HG03280 (cell line): ENCODE results near the gene COL6A2.

Experiments
- ATAC-seq: cut with Tn5 transposase; IDR thresholded peaks from one replicate; pipeline ENCODE4 v1.9.1; 2021; ENCODE audit warnings: mild to moderate bottlenecking, moderate library complexity; ENCODE audit not compliant: unreplicated experiment

Gene COL6A2

DNA sequence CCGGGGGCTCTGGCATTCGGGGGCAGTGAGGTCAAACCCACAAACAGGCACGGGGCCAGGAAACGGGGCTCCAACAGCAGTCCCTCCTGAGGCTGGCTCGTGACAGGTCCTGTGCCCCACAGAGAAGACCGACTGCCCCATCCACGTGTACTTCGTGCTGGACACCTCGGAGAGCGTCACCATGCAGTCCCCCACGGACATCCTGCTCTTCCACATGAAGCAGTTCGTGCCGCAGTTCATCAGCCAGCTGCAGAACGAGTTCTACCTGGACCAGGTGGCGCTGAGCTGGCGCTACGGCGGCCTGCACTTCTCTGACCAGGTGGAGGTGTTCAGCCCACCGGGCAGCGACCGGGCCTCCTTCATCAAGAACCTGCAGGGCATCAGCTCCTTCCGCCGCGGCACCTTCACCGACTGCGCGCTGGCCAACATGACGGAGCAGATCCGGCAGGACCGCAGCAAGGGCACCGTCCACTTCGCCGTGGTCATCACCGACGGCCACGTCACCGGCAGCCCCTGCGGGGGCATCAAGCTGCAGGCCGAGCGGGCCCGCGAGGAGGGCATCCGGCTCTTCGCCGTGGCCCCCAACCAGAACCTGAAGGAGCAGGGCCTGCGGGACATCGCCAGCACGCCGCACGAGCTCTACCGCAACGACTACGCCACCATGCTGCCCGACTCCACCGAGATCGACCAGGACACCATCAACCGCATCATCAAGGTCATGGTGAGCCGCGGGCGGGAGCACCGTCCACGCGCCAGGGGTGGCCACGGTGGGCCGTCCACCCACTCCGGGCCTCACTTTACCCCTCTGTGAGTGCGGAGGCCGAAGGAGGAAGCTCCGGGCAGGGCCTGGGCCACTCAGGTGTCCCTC lies 14.2 kb downstream of the COL6A2 start:
- no peak for ATAC-seq

DNA sequence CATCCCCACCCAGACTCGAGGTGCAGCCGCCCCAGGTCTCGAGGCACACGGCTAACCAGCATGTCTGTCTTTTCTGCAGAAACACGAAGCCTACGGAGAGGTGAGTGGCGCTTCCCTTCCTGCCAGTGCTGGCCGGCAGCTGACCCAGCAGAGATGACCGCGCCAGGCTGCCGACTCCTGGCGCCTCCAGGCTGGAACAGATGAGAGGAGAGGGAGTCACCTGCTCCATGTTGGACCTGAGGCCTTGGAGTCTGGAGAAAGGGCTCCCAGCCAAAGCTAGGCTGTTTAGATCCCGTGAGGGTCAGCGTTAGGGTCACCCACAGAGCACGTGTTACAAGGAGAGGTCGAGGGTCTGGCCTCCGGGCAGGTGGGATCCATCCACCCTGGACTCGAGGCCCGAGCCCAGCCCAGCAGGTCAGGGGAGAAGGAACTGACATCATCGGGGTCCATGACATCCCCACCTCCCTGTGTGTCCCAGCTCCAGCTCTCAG lies 14.9 kb downstream of the COL6A2 start:
- ATAC-seq = no peak

DNA sequence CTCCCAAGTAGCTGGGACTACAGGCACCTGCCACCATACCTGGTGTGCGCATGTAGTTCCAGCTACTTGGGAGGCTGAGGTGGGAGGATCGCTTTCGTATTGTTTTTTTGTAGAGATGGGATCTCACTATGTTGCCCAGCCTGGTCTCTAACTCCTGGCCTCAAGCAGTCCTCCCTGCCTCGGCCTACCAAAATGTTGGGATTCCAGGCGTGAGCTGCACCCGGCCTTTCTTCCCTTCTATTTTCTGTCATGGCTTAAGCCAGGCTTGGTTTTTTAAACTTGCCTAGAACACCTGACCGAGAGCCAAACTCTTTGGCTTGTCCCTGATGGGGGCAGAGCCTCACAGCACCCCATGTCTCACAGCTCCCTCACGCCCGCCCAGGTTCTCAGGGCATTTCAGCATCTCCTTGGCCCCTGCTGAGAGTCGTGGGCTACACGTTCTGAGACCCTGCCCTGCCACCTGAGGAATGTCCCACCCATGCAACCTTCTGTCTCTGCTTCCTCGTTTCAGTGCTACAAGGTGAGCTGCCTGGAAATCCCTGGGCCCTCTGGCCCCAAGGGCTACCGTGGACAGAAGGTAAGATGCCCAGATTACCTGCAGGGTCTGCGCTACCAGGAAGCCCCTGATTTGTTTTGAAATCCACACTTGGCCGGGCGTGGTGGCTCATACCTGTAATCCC lies 15.7 kb downstream of the COL6A2 start:
- ATAC-seq = no peak

GRCh38 chr21:46114963-46115362 lies 17.1 kb downstream of the COL6A2 start:
- ATAC-seq = no peak

GRCh38 chr21:46115441-46116188 lies 17.7 kb downstream of the COL6A2 start:
- ATAC-seq = no peak

GRCh38 chr21:46116189-46116775 lies 18.4 kb downstream of the COL6A2 start:
- ATAC-seq = no peak

DNA sequence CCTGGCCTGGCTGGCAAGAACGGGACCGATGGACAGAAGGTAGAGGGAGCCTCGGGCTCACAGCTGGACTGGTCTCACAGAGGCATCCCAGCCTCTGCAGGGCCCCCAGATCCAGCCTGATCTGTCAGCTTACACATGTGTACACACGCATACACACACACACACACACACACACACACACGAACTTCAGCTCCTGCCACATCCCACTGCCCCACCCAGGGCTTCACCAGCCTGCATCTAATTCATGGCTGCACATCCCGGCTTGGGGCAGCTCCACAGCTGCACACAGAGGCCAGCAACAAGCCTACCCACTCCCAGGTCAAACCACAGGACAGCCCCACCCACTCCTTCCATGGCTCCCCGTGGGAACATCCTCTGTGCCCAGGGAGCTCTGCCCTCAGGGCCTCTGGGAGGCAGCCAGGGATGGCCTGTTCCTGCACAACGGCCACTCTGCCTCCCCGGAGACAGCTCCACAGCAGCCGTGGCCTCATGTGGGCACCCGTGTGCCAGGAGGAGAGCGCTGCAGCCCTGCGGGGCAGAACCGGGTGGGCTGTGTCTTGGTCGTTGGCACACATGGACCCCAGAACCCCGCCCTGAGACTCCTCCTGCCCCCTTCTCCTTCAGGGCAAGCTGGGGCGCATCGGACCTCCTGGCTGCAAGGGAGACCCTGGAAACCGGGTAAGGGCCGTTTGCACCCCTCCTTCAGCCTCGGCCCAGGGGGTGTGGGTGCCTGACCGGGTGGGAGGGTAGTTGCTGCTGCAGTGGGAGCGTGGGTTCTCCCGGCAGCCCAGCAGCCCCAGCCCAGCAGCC lies 19.1 kb downstream of the COL6A2 start:
- ATAC-seq = no peak

DNA sequence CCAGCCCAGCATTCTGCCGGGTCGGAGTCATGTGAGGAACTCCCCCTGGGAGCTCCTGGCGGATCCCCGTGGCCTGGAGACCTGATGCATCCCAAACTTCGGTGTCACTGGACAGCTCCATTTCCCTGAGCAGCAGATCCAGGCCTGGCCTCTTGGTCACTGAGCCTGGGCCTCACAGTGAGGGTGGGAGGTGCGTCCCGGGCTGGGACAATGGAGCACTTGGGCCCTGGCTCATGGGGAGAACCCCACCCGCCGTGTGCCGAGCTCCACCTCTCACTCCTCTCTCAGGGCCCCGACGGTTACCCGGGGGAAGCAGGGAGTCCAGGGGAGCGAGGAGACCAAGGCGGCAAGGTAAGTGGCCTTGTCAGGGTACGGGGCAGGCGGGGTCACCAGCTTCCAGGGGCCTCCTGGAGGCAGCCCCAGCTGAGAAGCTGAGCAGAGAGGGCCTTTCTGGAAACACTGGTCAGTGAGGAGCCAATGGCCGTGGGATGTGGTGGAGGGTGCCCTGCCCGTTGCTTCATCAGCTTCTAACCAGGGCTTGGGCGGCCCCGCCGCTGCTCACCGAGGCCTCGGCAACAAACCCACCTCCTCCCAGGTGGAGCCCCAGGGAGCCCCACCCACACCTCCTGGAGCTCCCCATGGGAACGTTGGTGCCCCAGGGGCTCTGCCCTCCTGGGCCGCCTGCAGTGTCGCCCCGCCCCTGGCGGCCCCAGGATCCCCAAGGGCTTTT lies 19.8 kb downstream of the COL6A2 start:
- no peak for ATAC-seq

GRCh38 chr21:46118316-46119143 lies 20.6 kb downstream of the COL6A2 start:
- ATAC-seq = no peak

DNA sequence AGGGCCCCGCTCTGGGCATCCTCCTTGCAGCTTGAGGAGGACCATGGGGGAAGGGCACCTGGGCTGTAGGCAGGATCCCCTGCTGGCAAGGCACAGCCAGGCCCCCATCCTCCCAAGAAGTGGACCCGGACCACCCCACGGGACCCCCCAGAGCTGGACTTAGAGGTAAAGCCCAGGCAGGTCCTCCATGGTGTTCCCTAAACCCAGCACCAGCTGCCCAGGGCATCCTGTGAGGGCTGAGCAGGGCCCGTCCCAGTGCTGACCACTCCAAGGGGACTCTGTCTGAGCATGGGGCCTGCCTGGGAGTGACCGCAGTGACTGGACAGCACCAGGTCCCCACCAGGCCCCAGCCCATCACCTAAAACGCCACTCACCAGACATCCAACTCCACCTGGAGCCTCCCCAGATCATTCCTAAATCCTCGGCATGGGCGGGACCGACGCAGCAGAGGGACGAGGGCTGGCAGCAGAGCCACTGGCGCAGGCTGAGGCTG lies 21.3 kb downstream of the COL6A2 start:
- ATAC-seq = no peak

DNA sequence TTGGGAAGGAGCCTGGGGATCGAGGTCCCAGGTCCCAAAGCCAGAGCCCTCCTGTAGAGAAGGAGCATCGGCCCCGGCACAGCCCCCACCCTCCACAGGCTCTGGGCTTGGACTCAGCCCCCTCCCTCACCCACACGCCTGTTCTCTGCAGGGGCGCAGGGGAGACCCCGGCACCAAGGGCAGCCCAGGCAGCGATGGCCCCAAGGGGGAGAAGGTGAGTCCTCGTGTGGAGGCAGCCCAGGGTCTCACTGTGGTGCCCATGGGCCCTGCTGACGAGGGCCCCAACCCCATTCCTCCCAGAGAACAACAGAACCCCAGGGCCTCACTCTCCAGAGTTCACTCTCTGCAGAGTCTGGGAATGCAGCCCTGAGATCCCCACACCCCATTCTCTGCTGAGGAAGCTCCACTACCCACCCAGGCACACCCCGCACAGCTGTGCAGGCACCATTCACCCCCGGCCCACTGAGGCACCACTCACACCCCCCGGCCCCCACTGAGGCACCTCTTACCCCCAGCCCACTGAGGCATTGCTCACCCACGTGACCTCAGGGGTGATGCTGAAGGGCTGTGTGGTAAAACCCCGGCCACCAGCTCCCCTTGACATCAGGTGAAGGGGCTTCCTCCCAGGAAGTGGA lies 21.8 kb downstream of the COL6A2 start:
- ATAC-seq = no peak

DNA sequence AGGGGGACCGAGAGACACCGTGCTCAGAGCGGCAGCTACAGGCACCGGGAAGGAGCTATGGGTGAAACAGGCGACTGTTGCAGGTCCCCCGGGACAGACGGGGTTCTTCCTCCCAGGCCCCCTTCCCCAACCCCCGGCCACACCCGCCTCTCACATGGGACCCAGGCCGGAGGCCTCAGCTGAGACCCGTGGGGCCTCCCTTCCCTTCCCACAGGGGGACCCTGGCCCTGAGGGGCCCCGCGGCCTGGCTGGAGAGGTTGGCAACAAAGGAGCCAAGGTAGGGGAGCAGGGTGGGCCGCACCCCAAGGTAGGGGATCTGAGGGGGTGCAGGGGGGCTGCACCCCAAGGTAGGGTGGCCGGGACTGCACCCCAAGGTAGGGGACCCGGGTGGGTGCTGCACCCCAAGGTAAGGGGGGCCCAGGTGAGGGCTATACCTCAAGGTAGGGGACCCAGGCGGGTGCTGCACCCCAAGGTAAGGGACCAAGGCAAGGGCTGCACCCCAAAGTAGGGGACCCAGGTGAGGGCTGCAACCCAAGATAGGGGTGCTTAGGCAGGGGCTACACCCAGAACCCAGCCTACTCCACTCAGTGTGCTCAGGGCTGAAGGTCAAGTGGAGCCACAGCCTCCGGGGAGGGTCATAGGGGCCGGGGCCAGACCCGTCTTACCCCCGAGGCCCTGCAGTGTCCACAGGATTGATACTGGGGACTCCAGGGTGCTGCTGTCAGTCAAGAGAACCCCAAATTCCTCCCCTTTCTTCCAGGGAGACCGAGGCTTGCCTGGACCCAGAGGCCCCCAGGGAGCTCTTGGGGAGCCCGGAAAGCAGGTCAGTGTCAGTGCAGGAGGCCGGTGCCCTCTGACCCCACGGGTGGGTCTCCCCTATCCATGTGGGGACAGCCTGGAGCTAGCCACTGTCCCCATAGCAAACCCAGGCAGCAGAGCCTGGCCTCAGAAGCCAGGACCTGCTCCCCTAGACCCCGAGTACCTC lies 22.7 kb downstream of the COL6A2 start:
- ATAC-seq = no peak

- no peak for ATAC-seq
These were observed 23.6 kb downstream of the COL6A2 start for GRCh38 chr21:46121286-46122221.

DNA sequence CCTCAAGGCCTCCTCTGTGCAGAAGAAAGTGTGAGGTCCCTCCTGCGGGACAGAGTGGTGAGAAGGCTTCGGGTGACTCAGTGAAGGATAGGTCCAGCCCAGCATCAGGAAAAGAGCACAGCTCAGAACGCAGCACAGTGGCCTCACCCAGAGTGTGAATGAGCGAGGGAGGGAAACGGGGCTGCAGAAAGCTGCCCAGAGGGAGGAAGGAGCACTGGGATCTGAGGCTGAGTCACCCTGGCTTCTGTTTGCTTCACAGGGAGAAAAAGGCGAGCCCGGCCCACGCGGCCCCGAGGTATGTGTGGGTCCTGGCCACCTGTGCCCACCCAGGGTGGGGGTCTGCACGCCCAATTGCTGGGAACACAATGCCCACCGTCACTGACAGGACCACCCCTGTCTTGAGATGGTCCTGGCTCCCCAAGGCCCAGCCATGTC lies 24.3 kb downstream of the COL6A2 start:
- no peak for ATAC-seq

DNA sequence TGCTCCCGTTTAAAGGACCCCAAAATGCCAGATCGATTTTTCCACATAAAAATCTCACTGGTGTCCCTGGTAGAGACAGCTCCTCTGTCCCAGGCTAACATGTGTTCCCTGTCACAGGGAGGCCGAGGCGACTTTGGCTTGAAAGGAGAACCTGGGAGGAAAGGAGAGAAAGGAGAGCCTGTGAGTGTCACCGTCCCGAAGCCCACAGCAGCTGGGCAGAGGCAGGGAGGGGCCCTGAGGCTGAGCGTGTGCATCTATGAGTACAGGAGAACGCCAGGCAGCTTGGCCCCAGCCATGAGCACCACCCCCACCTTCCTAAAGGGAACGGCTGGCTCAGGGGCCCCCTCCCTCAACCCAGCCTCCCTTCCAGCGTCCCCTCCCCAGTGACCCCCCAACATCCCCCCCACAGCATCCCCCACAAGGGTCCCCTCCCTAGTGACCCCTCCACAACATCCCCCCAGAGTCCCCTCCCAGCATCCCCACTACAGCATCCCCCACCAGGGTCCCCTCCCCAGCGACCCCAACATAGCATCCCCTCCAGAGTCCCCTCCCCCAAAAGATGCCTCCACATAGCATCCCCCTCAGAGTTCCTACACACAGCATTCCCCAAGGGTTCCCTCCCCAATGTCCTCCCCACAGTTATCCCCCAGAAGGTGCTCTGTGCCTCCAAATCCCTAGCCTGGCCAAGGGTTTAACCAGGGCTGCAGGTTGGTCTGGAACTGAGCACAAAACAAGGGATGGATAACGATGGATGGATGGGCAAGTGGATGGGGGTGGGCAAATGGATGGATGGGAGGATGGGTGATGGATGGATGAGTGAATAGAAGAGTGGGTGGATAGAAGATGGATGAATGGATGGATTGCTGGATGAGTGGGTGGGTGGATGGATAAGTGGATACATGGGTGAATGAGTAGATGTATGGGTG lies 25.1 kb downstream of the COL6A2 start:
- no peak for ATAC-seq
